Skeletal muscle tissue (tissue), 4 donors: ENCODE data around the gene OSTF1. TPM values are rescaled to one million over a fixed set of nuclear protein-coding genes. Genes with fewer than 3 reads are reported as not detected.

ENCODE experiments used
- H3K27ac ChIP-seq: one replicate; pipeline ENCODE4 v1.7.0; 2013; ENCODE audit warnings: mild to moderate bottlenecking, low read depth, low read length, inconsistent platforms
- H3K27me3 ChIP-seq, 3 donors: one replicate each; pipeline ENCODE4 v1.7.0; 2013; ENCODE audit warnings: low read length in 3 of 3; ENCODE audit not compliant: control insufficient read depth in 3 of 3, insufficient read depth in 3 of 3
- H3K36me3 ChIP-seq, 3 donors: one replicate each; pipeline ENCODE4 v1.7.0; 2013; ENCODE audit warnings: low read length in 3 of 3; ENCODE audit not compliant: control insufficient read depth in 3 of 3, insufficient read depth in 3 of 3
- H3K4me1 ChIP-seq, 3 donors: one replicate each; pipeline ENCODE4 v1.7.0; 2013; ENCODE audit warnings: low read length in 3 of 3, mild to moderate bottlenecking in 3 of 3; ENCODE audit not compliant: control insufficient read depth in 3 of 3, insufficient read depth in 3 of 3
- H3K4me3 ChIP-seq, 3 donors: one replicate each; pipeline ENCODE4 v1.7.0; 2013; ENCODE audit warnings: low read length in 3 of 3
- H3K9ac ChIP-seq, 3 donors: one replicate each; pipeline ENCODE4 v1.7.0; 2013; ENCODE audit warnings: low read length in 3 of 3, mild to moderate bottlenecking in 3 of 3, moderate library complexity in 2 of 3, low read depth in 1 of 3
- H3K9me3 ChIP-seq, 3 donors: one replicate each; pipeline ENCODE4 v1.7.0; 2013; ENCODE audit warnings: low read length in 3 of 3; ENCODE audit not compliant: control insufficient read depth in 3 of 3
- total RNA-seq: library from RNA; depleted of rRNA; stranded (reverse); fragments of >200 nt; gene quantifications from one replicate; pipeline ENCODE4 v1.2.3, GENCODE V29; 2014
- donor health status: Osteomylitis.

Gene OSTF1, protein sequence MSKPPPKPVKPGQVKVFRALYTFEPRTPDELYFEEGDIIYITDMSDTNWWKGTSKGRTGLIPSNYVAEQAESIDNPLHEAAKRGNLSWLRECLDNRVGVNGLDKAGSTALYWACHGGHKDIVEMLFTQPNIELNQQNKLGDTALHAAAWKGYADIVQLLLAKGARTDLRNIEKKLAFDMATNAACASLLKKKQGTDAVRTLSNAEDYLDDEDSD
- 17.7 TPM for total RNA-seq

DNA sequence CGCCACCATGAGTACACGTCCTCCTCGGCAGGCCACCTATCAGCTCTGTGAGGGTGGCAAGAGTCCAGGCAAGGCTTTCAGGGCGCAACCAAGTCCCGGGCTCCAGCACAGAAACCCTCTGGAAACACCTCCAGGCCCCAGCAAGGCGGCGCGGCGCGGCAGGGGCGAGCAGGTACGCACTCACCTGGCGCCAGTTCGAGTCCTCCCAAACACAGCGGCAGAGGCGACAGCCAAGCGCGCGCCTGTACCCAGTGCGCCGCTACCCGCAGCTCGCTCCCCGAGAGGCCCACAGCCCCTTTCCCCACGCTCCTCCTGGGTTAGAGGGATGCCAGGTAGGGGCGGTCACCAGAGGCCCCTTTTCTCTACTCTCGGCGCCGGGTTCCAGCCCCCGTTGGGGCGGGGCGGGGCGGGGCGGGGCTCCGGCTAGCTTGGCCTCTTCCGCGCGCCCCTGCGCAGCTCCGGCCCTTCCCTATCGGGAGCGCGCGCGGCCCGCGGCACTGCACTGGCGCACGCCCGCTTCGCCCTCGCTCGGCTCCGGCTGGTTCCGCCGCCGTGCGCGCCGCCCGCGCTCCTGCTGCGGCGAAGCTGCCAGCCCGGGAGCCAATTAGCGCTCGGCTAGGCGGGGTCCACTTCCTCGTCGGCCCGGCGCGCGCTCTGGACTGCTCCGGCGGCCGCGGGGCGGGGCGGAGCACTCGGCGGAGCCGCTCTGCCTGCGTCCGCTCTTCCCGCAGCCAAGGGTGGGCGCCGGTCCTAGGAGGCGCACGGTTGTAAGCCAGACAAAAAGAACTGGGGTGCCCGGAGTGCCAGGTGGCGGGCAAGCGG is at the start of gene OSTF1, which contains the start of gene NMRK1:
TSS of gene OSTF1 (plus strand) at position 691 of the 822 bp plus-strand sequence. CDS start 179 bp downstream, outside the sequence.
TSS of gene NMRK1 (minus strand) at position 332 of the 822 bp plus-strand sequence. CDS start 5,040 bp downstream, outside the sequence.
- peak within 1 kb of the TSS; percentile 97 for H3K27ac ChIP-seq
- H3K4me1 ChIP-seq = peaks cover 11 to 29% (median 20%) of the 10 kb centered on the region in 3 donors
- no peaks in the 10 kb centered on the region for H3K9me3 ChIP-seq
- H3K36me3 ChIP-seq = no peaks in the 10 kb centered on the region
- peak within 1 kb of the TSS; percentile 96 to 97 (median 96) for H3K9ac ChIP-seq
- H3K27me3 ChIP-seq = no peaks in the 10 kb centered on the region
- H3K4me3 ChIP-seq = peak within 1 kb of the TSS; percentile 88 to 95 (median 94)

DNA sequence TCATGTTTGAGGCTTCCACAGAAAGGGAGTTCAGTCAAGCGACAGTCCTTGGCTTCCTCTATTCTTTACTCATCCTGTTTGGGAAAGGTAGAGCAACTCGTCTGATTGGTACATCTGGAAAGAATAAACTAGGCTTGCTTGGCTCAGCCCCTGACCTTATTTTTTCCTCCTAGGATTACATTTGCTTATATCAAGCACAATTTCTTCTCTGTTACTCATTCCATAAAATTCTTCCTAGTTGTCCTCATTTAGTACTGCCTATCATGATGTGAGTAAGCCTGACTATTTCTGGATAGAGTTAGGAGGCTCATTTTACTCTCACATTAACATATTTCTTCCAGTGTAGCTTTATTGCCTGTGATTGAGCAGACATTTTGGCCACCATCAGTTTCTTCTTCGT is 49.3 kb upstream of the OSTF1 start:
- Histone ChIP-seq H3K9me3 (no peaks in the 10 kb centered on the region), H3K36me3 (no peaks in the 10 kb centered on the region), H3K27ac (no peak overlapping the region), H3K27me3 (peaks cover 0 to 3% (median 0%) of the 10 kb centered on the region in 3 donors), H3K4me1 (no peaks in the 10 kb centered on the region), H3K9ac (no peak overlapping the region), H3K4me3 (no peak overlapping the region)

DNA sequence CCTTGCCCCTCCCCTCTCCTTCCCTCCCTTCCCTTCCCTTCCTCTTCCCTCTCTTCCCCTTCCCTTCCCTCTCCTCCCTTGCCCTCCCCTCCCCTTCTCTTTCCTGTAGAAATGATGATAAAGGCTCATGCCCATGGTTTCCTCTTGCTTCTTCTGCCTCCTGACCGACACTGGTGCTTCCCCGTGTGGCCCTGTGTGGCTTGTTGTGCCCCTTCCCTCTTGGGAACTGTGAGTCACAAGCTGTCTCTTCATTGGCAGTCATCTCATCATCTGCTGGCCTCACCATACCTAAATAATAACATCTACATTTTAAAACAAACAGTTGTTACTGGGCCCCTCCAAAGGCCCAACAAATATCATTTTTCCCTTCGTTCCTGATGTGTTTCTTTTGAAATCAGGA is 48.5 kb upstream of the OSTF1 start:
- no peak overlapping the region for H3K9ac ChIP-seq
- no peak overlapping the region for H3K27ac ChIP-seq

DNA sequence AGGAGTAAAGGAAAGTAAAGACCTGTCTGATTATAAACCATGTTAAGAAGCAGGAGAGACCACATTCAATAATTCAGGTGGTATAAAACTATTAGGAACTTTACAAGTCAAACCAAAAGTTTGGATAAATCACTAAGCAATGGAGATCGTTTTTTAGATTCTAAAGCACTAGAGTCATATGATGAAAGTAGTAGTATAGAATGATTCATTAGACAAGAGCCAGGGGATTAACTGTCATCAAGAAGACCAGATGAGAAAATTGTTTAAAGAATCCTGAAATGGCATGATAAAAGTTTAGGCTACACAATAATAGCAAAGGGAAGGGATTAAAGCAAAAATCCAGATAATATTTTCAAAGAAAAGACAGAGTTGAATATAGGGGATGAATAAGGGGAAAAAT is 47.3 kb upstream of the OSTF1 start:
- Histone ChIP-seq H3K36me3 (no peaks in the 10 kb centered on the region), H3K9ac (no peak overlapping the region), H3K9me3 (no peaks in the 10 kb centered on the region), H3K4me1 (no peaks in the 10 kb centered on the region), H3K27me3 (no peaks in the 10 kb centered on the region), H3K27ac (no peak overlapping the region), H3K4me3 (no peak overlapping the region)

More for the DNA sequence above, 48.5 kb upstream of the OSTF1 start:
- Histone ChIP-seq H3K27me3 (peaks cover 0 to 3% (median 0%) of the 10 kb centered on the region in 3 donors), H3K4me1 (no peaks in the 10 kb centered on the region), H3K36me3 (no peaks in the 10 kb centered on the region), H3K9me3 (no peaks in the 10 kb centered on the region), H3K4me3 (no peak overlapping the region)

DNA sequence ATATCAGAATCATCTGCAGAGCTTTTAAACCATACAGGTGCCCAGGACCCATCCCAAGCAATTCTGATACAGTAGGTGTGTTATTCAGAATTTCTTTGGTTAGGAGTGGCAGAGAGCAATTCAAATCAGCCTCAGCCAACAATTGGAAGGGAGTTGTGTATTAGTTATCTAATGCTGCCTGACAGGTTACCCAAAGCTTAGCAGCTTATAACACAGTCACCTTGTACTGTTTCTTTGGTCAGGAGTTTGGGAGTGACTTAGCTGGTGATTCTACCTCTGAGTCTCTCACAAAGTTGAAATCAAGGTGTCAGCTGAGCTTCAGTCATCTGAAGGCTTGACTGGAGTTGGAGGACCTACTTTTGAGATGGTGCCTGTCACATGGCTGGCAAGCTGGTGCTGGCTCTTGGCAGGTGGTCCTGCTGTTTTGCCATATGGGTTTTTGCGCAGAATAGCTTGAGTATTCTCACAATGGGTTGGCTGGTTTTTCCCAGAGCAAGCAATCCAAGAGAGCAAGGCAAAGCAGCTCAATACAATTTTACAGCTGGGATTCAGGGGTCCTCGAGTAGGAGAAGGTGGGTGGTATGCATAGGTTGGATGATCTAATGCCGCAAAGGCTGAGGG is 41.5 kb upstream of the OSTF1 start:
- Histone ChIP-seq H3K4me1 (no peaks in the 10 kb centered on the region), H3K36me3 (no peaks in the 10 kb centered on the region), H3K9ac (no peak overlapping the region), H3K9me3 (no peaks in the 10 kb centered on the region), H3K27me3 (no peaks in the 10 kb centered on the region), H3K27ac (no peak overlapping the region), H3K4me3 (no peak overlapping the region)

DNA sequence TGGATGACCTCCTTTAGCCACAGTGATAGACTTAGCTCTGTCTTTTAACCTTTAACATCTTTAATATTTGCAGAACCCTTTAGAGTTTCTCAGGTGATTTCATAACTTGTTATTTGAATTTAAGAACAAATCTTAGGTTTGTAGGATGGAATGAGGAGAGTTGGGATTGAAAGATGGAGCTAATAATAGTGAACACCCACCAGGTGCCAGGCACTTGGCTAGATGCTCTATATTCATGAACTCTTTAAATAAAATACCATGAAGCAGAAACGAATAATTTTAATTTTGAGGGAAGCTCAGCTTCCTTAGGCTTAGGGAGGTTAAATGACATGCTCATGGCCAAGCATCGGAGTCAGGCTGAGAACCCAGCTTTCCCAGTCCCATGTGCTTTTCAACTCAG is 40.8 kb upstream of the OSTF1 start:
- Histone ChIP-seq H3K4me1 (no peaks in the 10 kb centered on the region), H3K4me3 (no peak overlapping the region), H3K36me3 (no peaks in the 10 kb centered on the region), H3K27me3 (no peaks in the 10 kb centered on the region), H3K9ac (no peak overlapping the region), H3K27ac (no peak overlapping the region), H3K9me3 (no peaks in the 10 kb centered on the region)

DNA sequence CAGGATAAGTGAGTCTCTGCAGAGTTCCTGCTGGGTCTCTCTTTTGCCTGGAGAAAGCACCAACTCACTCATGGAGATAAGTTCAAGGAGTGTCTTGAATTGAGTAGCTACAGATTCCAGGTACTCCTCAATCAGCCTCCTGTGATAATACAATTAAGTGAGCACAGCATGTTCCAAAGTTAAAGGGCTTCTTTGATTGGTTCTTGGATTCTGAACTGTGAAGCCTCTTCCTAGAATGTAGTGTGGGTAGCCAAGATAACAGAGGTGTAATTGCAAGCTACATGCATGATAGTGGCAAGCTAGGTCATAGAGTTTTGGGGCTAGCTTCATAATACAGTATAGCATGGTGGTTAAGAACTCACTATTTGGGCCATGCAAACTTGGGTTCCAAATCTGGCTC is 37.0 kb upstream of the OSTF1 start:
- Histone ChIP-seq H3K27me3 (no peaks in the 10 kb centered on the region), H3K4me3 (no peak overlapping the region), H3K9me3 (no peaks in the 10 kb centered on the region), H3K36me3 (no peaks in the 10 kb centered on the region), H3K9ac (no peak overlapping the region), H3K4me1 (no peaks in the 10 kb centered on the region), H3K27ac (no peak overlapping the region)

DNA sequence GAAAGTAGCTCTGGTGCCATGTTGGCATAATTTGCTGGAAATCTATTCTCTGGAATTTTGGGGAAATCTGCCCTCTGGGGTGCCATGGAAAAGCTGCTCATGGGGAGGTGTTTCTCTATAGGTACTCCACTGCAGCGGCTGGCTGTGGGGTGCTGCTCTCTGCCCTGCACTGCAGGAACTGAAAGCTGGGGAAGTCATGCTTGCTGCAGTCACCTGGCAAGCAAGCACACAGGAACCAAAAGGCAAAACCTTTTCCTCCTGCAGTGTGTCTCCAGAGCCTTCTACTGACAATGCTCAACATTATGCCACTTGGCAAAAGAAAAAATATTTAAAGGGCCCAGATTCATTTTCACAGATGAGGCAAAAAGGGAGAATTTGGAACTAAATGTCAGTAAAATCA is 34.4 kb upstream of the OSTF1 start:
- Histone ChIP-seq H3K27ac (no peak overlapping the region), H3K4me1 (no peaks in the 10 kb centered on the region)

DNA sequence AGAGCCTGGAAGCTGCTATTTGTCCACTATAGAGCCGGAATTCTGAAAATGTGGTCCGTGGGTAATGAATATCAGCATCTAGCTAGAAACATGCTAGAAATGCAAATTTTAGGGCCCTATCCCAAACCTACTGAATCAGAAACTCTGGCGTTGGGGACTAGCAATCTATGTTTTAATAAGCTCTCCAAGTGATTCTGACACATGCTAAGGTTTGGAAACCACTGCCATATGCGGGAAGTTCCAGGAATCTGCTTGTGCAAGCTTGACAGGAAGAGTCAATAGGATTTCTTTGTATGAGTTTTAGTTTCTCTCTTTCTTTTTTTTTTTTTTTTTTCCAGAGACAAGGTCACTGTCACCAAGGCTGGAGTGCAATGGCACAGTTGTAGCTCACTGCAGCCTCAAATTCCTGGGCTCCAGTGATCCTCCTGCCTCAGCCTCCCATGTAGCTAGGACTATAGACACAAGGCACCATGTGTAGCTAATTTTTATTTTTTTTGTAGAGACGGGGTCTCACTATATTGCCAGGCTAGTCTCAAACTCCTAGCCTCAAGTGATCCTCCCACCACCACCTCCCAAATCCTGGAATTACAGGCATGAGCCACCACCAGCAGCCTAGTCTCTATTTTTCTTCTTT is 33.8 kb upstream of the OSTF1 start:
- no peaks in the 10 kb centered on the region for H3K36me3 ChIP-seq
- no peak overlapping the region for H3K27ac ChIP-seq
- H3K9me3 ChIP-seq = no peaks in the 10 kb centered on the region
- no peaks in the 10 kb centered on the region for H3K27me3 ChIP-seq
- H3K4me3 ChIP-seq = no peak overlapping the region
- H3K4me1 ChIP-seq = no peaks in the 10 kb centered on the region
- H3K9ac ChIP-seq = no peak overlapping the region

More for the DNA sequence above, 34.4 kb upstream of the OSTF1 start:
- no peak overlapping the region for H3K9ac ChIP-seq
- H3K4me3 ChIP-seq = no peak overlapping the region
- no peaks in the 10 kb centered on the region for H3K27me3 ChIP-seq
- H3K9me3 ChIP-seq = no peaks in the 10 kb centered on the region
- no peaks in the 10 kb centered on the region for H3K36me3 ChIP-seq
